HepG2 (cell line): ENCODE results near the gene NFATC3. TPM values are rescaled to one million over a fixed set of nuclear protein-coding genes. Genes with fewer than 3 reads are reported as not detected.

Experiments
- ATM ChIP-seq: fragments of 450-650 bp; IDR thresholded peaks from 2 replicates; pipeline ENCODE4 v1.7.1; 2017; ENCODE audit warnings: mild to moderate bottlenecking, borderline replicate concordance
- ATRX ChIP-seq: sonication (generic); formaldehyde crosslinking; IDR thresholded peaks from 2 replicates; pipeline ENCODE4 v1.4.0; 2020; ENCODE audit warnings: missing genetic modification reagents, borderline replicate concordance
- EEA1 ChIP-seq: sonication (generic); formaldehyde crosslinking; IDR thresholded peaks from 2 replicates; pipeline ENCODE4 v1.5.1; 2020; ENCODE audit warnings: mild to moderate bottlenecking, missing genetic modification reagents, borderline replicate concordance
- ERF ChIP-seq: IDR thresholded peaks from 2 replicates; pipeline ENCODE4 v1.6.1; 2018; ENCODE audit warnings: missing biosample characterization, missing genetic modification reagents
- HDAC2 ChIP-seq: sonication (generic); formaldehyde crosslinking; IDR thresholded peaks from 2 replicates; pipeline ENCODE4 v1.4.0; 2020; ENCODE audit warnings: missing genetic modification reagents
- HNRNPLL ChIP-seq: fragments of 200-400 bp; formaldehyde crosslinking; IDR thresholded peaks from 2 replicates; pipeline ENCODE4 v1.6.1; 2017; ENCODE audit warnings: mild to moderate bottlenecking, low read depth, low read length; ENCODE audit not compliant: poor library complexity, severe bottlenecking
- KDM2A ChIP-seq: sonication (generic); formaldehyde crosslinking; IDR thresholded peaks from 2 replicates; pipeline ENCODE4 v1.4.0; 2020; ENCODE audit warnings: low read depth, missing genetic modification reagents, borderline replicate concordance
- MBD4 ChIP-seq: IDR thresholded peaks from 2 replicates; pipeline ENCODE4 v1.6.1; 2012; ENCODE audit warnings: low read length, inconsistent platforms, borderline replicate concordance
- MIER2 ChIP-seq: IDR thresholded peaks from 2 replicates; pipeline ENCODE4 v1.6.1; 2016; ENCODE audit warnings: missing biosample characterization, missing genetic modification reagents
- PPARG ChIP-seq: conservative IDR thresholded peaks from 2 replicates; pipeline ENCODE4 v1.6.1; 2016; ENCODE audit warnings: missing biosample characterization, missing genetic modification reagents
- REXO4 ChIP-seq: sonication (generic); formaldehyde crosslinking; IDR thresholded peaks from 2 replicates; pipeline ENCODE4 v1.8.0; 2022; ENCODE audit warnings: missing genetic modification reagents, mild to moderate bottlenecking, borderline replicate concordance
- ZNF10 ChIP-seq: sonication (generic); formaldehyde crosslinking; IDR thresholded peaks from 2 replicates; pipeline ENCODE4 v1.4.0; 2020; ENCODE audit warnings: mild to moderate bottlenecking, low read depth, missing genetic modification reagents, borderline replicate concordance
- ZNF33A ChIP-seq: sonication (generic); formaldehyde crosslinking; IDR thresholded peaks from 2 replicates; pipeline ENCODE4 v1.5.1; 2020; ENCODE audit warnings: missing genetic modification reagents, mild to moderate bottlenecking, moderate library complexity, borderline replicate concordance
- ZNF556 ChIP-seq: sonication (generic); formaldehyde crosslinking; IDR thresholded peaks from 2 replicates; pipeline ENCODE4 v1.4.0; 2020; ENCODE audit warnings: mild to moderate bottlenecking, missing genetic modification reagents, borderline replicate concordance
- ZNF607 ChIP-seq: sonication (generic); formaldehyde crosslinking; IDR thresholded peaks from 2 replicates; pipeline ENCODE4 v1.5.1; 2020; ENCODE audit warnings: missing genetic modification reagents, mild to moderate bottlenecking, borderline replicate concordance
- polyA plus RNA-seq, 8 experiments: library from polyadenylated mRNA; depleted of rRNA in 3 of 8; stranded (reverse) in 7 of 8; unstranded in 1 of 8; fragments of >200 nt; fragmentation: Illumina TruSeq in 4 of 8; extraction: Trizol in 4 of 8; gene quantifications; 2 replicates each; pipeline versions ENCODE4 v1.2.1 to v1.2.3, GENCODE V29; 2011 to 2016; ENCODE audit warnings: low read depth in 4 of 8, missing spikeins in 1 of 8, mixed read lengths in 1 of 8; ENCODE audit not compliant: insufficient read depth in 1 of 8
- total RNA-seq, 5 experiments: library from RNA; depleted of rRNA; stranded (reverse); fragments of >200 nt; fragmentation: Illumina TruSeq; extraction: Trizol; gene quantifications; 2 replicates each; pipeline ENCODE4 v1.2.3, GENCODE V29; 2016; ENCODE audit warnings: low read depth in 1 of 5
- TF ChIP-seq, protein P1 (sequence below): sonication (generic); formaldehyde crosslinking; IDR thresholded peaks from 2 replicates; pipeline ENCODE4 v1.8.1; 2023; ENCODE audit warnings: mild to moderate bottlenecking, missing genetic modification reagents
- TF ChIP-seq, protein P2 (sequence below): sonication (generic); formaldehyde crosslinking; IDR thresholded peaks from 2 replicates; pipeline ENCODE4 v1.9.0; 2022; ENCODE audit warnings: missing genetic modification reagents, mild to moderate bottlenecking, borderline replicate concordance
- TF ChIP-seq, protein P3 (sequence below): sonication (generic); formaldehyde crosslinking; IDR thresholded peaks from 2 replicates; pipeline ENCODE4 v1.4.0; 2020; ENCODE audit warnings: missing genetic modification reagents, borderline replicate concordance
- TF ChIP-seq, protein P4 (sequence below): sonication (generic); formaldehyde crosslinking; IDR thresholded peaks from 2 replicates; pipeline ENCODE4 v1.5.0; 2020; ENCODE audit warnings: mild to moderate bottlenecking, missing genetic modification reagents

NFATC3 gene
- total and polyA plus RNA-seq, 2 of the 13 experiments (the other 11 are each of a cell fraction or from before 2014, with no cell fraction given), result 52.6 to 62.7 TPM

DNA sequence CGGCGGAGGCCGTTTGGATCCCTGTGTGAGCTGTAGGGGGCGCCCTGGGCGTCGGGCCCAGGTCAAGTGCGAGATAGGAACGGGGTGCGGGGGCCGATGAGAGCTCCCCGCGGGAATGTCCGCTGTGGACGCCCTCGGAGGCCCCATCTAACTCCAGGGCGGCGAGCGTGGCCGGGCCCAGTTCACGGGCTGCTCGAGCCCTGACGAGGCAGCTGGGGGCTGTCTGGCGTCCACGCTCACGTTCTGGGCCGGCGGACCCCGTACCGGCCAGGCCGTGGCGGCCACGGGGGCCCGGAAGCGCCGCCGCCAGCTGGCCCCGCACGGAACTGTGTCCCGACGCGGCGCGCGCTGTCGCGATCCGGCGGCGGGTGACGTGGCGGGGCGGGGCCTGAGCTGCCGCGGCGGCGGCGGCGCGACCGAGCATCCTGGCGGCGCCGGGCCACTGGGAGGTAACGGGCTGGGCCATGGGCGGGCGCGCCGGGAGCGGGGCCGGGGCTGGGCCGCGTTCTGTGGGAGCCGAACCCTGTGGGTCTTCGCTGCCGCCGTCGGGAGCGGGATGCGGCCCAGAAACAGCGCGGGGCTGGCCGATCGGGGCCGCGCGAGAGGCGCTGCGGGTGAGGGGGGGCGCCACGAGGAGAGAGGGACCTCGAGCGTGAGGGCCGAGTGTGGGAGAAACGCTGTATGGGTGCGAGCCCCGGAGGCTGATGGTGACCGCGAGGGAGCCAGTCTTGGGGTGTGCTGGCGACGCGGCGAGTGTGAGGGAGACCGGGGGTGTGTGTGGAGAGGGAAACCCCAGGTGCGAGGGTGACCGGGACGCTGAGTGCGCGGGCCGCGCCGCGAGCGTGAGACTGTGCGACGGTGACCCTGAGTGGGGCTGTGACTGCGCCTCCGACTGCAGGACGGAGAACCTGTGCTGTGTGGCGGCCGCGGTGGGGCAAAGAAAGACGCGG, 179.2 kb downstream of the NFATC3 start, which contains the start of gene SLC7A6 (continued):
- TF ChIP-seq, protein P1, sequence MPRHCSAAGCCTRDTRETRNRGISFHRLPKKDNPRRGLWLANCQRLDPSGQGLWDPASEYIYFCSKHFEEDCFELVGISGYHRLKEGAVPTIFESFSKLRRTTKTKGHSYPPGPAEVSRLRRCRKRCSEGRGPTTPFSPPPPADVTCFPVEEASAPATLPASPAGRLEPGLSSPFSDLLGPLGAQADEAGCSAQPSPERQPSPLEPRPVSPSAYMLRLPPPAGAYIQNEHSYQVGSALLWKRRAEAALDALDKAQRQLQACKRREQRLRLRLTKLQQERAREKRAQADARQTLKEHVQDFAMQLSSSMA, result no peak
- TF ChIP-seq ZNF33A (no peak), PPARG (CRISPR knock-in tag) (no peak), MBD4 (no peak), ZNF10 (CRISPR knock-in tag) (no peak), ATM (no peak), HNRNPLL (peak; percentile 98), ZNF556 (CRISPR knock-in tag) (peak; percentile 85; the same call in 1 of the 2 replicates), KDM2A (CRISPR knock-in tag) (peak; percentile 91), ATRX (CRISPR knock-in tag) (no peak), ZNF607 (CRISPR knock-in tag) (peak; percentile 78), REXO4 (CRISPR knock-in tag) (peak; percentile 86; the same call in 1 of the 2 replicates), MIER2 (CRISPR knock-in tag) (no peak), HDAC2 (CRISPR knock-in tag) (peak; percentile 48), ERF (CRISPR knock-in tag) (no peak; the same call in 1 of the 2 replicates), EEA1 (no peak)
- TF ChIP-seq, protein P2, sequence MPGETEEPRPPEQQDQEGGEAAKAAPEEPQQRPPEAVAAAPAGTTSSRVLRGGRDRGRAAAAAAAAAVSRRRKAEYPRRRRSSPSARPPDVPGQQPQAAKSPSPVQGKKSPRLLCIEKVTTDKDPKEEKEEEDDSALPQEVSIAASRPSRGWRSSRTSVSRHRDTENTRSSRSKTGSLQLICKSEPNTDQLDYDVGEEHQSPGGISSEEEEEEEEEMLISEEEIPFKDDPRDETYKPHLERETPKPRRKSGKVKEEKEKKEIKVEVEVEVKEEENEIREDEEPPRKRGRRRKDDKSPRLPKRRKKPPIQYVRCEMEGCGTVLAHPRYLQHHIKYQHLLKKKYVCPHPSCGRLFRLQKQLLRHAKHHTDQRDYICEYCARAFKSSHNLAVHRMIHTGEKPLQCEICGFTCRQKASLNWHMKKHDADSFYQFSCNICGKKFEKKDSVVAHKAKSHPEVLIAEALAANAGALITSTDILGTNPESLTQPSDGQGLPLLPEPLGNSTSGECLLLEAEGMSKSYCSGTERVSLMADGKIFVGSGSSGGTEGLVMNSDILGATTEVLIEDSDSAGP (CRISPR knock-in tag), result peak; percentile 74
- TF ChIP-seq, protein P3, sequence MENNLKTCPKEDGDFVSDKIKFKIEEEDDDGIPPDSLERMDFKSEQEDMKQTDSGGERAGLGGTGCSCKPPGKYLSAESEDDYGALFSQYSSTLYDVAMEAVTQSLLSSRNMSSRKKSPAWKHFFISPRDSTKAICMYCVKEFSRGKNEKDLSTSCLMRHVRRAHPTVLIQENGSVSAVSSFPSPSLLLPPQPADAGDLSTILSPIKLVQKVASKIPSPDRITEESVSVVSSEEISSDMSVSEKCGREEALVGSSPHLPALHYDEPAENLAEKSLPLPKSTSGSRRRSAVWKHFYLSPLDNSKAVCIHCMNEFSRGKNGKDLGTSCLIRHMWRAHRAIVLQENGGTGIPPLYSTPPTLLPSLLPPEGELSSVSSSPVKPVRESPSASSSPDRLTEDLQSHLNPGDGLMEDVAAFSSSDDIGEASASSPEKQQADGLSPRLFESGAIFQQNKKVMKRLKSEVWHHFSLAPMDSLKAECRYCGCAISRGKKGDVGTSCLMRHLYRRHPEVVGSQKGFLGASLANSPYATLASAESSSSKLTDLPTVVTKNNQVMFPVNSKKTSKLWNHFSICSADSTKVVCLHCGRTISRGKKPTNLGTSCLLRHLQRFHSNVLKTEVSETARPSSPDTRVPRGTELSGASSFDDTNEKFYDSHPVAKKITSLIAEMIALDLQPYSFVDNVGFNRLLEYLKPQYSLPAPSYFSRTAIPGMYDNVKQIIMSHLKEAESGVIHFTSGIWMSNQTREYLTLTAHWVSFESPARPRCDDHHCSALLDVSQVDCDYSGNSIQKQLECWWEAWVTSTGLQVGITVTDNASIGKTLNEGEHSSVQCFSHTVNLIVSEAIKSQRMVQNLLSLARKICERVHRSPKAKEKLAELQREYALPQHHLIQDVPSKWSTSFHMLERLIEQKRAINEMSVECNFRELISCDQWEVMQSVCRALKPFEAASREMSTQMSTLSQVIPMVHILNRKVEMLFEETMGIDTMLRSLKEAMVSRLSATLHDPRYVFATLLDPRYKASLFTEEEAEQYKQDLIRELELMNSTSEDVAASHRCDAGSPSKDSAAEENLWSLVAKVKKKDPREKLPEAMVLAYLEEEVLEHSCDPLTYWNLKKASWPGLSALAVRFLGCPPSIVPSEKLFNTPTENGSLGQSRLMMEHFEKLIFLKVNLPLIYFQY (CRISPR knock-in tag), result peak; percentile 42; the same call in 1 of the 2 replicates
- TF ChIP-seq, protein P4, sequence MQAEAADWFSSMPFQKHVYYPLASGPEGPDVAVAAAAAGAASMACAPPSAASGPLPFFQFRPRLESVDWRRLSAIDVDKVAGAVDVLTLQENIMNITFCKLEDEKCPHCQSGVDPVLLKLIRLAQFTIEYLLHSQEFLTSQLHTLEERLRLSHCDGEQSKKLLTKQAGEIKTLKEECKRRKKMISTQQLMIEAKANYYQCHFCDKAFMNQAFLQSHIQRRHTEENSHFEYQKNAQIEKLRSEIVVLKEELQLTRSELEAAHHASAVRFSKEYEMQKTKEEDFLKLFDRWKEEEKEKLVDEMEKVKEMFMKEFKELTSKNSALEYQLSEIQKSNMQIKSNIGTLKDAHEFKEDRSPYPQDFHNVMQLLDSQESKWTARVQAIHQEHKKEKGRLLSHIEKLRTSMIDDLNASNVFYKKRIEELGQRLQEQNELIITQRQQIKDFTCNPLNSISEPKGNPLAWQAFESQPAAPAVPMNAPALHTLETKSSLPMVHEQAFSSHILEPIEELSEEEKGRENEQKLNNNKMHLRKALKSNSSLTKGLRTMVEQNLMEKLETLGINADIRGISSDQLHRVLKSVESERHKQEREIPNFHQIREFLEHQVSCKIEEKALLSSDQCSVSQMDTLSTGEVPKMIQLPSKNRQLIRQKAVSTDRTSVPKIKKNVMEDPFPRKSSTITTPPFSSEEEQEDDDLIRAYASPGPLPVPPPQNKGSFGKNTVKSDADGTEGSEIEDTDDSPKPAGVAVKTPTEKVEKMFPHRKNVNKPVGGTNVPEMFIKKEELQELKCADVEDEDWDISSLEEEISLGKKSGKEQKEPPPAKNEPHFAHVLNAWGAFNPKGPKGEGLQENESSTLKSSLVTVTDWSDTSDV (CRISPR knock-in tag), result peak; percentile 65
